NOMO-1 (cell line): Measurements from ENCODE around the gene RHBDL1.

Source experiments
- DNase-seq, 2 experiments: peaks; one replicate each; lab custom pipeline; 2025; ENCODE audit not compliant: unreplicated experiment in 2 of 2; lab: John Stamatoyannopoulos, UW

Gene RHBDL1

DNA sequence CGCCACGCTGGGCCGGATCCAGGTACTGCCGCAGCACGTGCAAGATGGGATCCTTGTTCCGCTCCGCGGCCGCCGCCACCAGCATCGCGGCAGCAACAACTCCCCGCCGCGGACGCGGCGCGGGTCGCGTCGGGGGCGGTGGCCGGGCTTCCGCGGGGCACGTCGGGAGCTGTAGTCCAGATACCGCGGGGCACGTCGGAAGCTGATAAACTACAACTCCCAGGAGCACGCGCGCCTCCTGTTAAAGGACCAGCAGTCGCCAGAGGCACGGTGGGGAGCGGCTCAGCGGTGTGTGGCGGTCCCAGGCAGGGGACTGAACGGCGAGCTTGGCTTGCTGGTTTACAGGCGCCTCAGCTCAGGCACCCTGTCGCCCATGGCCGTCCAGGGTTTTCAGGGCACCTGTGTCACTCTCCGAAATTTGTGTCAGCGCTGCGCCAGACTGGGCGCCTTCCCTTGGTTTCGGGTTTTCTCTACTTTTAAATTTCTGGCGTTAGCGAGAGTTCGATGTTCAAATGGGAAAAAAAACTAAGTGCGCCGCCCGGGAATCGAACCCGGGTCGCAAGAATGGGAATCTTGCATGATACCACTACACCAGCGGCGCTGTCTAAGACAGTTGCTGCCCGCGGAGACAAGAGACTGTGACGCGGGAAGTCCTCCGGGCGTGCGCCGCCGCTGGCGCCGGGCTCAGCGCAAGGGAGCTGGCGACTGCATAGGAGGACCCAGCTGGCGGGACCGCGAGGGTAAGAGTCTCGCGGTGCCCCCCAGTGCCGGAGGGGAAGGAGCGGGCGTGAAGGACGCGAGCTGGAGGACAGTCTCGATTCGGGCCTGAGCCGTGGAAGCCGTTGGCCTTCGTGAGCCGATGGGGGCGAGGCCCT is 39.0 kb upstream of the RHBDL1 start, which contains the start of gene METTL26:
Gene METTL26 (minus strand): TSS at position 100 of the 875 bp plus-strand sequence. CDS start 15 bp downstream, at position 85.
- peak; percentile 90 to 92 for DNase-seq

DNA sequence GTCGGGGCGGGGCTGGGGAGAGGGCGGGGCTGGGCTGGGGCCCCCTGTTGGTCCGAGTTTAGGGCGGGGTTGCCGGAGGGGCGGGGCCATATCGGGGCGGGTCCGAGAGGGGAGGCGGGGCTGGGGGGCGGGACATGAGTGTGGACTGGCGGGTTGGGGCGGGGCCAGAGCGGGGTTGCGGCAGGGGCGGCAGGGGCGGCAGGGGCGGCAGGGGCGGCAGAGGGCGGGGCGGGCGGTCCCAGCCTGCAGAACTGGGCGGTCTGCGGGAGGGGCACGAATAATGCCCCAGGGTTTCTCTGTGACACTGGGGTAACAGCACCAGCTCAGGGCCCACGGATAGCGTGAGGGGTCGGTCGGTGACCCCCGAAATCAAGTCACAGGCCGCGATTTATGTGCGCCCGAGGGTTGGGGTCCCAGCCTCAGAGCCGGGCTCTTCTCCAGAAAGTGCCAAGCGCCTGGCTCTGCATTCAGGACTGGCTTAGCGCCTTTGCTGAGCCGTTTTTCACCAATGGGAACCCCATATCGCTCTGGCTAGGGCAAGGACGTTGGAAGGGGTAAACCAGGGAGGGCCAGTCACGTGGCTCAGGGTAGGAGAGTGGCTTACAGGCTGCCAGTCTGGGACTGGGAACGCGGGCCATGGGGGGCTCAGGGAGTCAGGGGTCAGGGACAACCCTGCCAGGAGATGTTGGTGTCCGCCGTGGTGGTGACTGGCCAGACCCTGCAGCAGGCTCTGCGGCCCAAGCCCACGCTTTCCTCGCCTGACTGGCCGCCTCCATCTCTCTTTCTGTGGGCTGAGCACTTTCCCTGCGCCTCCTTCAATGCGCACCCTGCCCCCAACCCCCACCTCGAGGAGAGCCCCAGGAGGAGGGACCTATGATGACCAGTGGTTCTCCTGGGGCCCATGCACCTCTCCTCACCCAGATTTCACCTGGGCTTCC is 38.1 kb upstream of the RHBDL1 start:
- DNase-seq: peak in 1 of 2 experiments; percentile 16

DNA sequence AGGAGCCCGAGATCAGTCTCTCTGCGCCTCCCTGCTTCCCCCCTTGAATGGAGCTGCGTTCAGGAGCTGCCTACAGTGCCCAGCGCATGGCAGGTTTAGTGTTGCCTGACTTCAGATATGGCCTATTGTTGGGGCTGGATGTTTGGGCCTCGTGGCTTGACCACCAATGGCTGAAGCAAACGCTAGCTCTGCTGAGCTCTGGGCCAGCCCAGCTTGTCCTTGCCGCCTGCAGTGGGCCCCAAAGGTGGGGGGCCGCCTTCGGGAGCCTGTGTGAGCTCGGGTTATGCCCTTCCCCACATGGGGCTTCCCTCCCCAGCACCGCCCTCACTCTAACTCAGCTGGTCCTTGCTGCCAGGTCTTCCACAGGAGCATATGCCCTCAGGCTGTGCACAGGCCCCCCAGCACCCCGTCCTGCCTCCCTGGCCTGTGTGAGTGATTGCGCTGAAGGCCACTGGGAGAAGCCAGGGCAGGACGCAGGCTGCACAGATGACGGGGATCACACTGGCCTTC is 37.4 kb upstream of the RHBDL1 start:
- no peak for DNase-seq

DNA sequence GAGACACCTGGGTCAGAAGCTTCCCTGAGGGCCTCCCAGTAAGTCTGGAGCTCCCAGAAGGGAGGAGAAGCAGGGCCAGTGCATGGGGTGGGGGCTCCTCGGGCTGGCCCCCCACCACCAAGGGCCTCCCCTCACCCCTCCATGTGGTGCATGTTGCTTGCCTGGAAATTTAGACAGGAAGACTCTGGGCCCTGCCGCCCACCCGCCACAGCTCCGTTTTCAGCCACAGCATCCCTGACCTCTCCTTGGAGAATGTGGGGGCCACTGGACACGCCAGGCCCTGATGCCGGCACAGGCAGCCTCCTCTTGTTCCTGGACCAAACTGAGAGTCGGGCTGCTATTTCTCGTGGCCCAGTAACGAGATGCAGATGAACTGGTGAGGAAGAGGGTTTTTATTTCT is 36.6 kb upstream of the RHBDL1 start:
- DNase-seq: no peak

DNA sequence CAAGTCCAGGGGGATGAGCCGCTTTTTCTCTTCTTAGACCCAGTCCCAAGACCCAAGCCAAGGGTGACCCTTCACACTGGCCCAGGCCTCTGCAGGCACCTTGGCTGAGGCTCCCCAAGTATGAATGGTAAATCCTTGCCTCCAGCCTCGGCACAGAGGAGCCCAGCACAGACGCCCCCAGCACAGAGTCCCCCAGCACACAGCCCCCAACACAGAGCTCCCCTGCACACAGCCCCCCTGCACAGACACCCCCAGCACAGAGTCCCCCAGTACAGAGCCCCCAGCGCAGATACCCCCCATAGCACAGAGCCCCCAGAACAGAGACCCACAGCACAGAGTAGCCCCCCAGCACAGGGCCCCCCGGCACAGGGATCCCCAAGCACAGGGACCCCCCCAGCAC is 34.9 kb upstream of the RHBDL1 start:
- no peak for DNase-seq

DNA sequence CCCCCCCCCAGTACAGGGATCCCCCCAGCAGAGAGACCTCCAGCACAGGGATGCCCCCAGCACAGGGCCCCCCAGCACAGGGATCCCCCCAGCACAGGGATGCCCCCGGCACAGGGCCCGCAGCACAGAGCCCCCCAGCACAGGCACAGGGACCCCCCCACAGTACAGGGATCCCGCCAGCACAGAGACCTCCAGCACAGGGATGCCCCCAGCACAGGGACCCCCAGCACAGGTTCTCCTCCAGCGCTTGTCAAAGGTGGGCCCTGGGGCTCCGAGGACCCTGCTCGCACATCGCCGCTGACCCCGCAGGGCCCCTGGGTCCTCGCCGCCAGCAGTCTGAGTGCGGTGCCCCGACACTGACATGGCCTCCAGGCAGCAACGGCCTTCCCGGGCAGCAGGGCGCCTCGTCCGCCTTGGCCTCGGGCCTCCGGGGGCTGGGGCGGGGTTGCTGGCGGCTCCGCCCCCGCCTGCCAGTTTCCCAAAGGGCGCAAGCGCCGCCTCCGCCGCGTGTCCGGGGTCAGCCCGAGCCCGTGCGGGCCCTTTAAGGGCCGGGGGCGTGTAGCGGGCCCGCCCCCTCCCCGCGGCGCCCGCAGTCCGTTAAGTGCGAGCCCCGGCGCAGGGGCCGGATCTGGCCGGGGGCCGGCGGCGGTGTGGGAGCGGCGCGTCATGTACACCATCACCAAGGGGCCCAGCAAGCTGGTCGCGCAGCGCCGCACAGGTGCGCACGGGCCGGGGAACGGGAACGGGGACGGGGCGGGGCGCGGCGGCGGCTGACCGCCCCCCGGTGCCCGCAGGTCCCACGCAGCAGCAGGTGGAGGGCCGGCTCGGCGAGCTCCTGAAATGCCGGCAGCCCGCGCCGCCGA is 33.9 kb upstream of the RHBDL1 start, which contains the start of gene MCRIP2:
Gene MCRIP2 (plus strand): TSS at position 503 of the 863 bp plus-strand sequence. CDS start 164 bp downstream, at position 667.
- peak; percentile 65 to 91 for DNase-seq

DNA sequence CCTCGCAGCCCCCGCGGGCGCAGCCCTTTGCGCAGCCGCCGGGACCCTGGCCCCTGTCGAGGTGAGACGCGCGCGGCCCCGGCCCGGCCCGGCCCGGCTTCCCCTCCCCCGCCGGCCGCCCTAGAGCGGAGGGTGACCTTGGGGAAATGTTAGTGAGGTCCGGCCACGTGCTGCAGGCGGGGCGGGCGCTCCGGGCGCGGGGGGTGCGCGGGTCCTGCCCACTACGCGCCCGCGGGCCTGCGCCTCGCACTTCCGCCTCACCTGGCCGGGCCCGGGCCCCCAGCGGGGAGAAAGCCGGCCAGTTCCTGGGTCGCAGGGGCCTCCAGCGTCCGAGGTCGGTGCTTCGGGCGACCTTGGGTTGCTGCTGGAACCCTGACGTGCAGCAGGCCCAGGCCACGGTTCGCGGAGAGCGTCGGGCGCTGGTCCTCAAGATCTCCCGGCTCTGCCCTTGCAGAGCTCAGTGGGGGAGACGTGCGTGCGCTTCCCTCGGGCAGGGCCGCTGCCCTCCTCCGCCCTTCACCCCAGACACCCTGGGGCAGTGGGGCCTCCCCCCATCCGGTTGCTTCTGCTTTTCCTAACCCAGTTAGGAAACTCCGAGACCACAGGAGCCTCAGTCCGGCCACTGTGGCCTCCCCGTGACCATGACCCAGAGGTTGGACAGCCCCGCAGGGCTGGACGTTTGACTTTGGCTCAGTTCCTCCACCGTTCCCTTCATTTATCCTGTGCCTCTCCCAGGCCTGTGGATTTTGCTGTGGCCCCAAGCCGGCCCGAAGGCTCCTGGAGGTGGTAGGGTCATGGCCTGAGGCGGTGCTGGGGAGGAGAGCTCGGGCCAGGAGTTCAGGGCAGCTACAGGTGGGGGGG is 33.1 kb upstream of the RHBDL1 start:
- peak; percentile 31 to 56 for DNase-seq

DNA sequence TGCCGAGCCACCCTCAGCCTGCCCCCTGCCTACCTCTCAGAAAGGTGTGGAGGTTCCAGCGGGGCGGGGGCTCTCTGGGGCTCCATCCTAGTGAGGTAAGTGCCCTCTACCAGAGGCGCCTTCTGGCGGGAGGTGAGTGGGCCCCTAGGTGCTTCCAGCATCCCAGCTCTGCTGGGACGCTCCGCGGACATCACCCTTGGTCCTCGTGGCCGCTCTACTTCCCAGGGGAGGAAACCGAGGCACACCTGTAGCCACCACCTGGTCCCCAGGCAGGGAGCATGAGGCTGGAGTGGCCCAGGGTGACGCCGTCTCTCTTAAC is 32.5 kb upstream of the RHBDL1 start:
- DNase-seq: no peak

DNA sequence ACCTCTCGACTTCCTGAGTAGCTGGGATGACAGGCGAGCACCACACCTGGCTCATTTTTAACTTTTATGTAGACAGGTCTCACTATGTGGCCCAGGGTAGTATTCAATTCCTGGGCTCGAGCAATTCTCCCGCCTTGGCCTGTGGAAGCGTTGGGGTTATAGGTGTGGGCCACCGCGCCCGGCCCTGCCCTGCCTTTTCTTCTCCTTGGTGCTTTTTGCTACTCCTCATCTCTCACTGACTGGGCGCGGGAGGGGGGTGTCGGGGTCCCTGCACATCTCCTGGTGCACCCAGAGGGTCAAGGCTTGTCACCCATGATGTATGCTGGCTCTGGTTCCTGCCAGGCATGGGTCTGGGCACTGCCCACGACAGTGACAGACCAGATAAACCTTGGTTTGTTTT is 30.9 kb upstream of the RHBDL1 start:
- DNase-seq: no peak

DNA sequence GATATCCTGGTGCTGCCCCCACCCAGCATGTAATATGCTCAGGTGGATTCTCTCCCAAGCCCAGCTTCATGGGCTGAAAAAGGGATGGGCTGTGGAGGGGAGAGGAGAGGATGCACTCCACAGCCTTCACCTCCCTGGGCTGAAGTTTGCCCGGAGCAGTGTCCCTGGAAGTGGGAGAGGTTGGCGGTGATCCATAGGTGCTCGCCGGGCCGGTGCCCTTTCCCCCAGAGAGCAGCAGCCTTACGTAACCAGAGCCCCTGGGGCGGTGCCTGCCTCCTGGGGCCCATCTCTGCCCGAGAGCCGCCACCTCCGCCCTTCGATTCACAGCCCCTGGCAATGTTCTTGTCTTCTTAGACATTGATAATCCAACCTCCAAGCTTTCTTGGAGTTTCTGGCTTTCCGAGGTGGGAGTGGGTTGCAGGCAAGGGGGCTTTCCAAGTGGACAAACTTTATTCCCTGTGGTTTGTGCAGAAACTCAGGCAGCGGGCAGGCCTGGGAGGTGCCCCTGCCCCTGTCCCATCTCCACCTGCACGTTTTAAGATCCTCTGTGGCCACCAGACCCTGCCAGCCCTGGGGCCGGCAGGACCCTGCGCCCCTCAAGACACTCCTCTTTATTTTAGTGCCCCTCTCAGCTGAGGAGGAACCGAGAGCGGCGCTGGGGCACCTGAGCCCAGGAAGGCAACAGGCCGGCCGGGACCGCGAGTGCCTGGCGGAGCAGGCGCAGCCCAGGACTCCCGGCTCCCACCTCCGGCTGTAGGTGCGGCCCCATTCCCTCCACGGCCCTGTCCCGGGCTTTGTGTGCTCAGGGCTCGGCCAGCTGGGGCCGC is 29.4 kb upstream of the RHBDL1 start:
- no peak for DNase-seq

DNA sequence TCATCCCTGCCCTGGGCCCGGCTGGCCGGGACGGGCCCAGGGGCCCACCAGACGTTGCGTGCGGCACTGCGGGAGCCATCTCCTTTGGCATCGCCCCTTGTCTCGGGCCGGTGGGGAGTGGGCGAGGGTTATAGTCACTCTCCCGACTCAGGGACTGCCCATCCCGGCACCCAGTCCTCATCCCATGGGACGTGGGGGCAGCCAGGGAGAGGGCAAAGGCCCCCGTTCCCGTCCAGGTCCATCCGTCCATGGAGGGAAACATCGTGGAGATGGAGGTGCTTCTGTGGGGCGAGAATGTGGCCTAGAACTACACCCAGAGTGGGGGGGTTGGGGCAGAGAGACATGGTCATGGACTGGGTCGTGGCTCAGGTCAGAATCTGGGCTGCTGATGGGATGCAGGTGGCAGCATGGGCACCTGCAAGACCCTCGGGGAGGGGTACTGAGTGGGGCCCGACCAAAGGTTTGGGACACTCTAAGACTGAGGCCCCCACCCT is 28.7 kb upstream of the RHBDL1 start:
- no peak for DNase-seq

DNA sequence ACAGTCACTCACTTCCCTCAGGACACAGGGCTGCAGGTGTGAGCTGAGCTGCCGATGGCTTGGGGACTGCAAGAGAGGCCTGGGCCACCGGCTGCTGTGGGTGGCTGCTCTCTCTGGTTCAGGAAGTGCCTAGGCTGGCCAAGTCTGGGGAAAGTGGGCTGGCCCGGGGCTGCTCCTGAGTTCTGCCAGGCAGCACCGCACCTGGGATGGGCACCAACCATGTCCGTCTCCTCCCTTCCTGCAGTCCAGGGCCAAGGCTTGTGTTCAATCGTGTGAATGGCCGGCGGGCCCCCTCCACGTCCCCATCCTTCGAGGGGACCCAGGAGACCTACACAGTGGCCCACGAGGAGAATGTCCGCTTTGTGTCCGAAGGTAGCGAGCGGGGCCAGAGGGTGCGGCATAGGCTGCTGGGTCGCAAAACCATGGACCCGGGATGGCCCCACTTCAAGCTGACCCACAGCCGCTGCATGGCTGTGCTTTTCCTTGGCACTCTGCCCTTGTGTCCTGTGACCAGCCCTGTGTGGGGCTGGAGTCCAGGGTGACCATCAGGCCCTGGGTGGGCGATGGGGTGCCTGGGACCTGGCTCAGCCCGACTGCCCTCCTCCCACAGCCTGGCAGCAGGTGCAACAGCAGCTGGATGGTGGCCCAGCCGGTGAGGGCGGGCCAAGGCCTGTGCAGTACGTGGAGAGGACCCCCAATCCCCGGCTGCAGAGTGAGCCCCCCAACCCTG is 28.1 kb upstream of the RHBDL1 start:
- DNase-seq: no peak

DNA sequence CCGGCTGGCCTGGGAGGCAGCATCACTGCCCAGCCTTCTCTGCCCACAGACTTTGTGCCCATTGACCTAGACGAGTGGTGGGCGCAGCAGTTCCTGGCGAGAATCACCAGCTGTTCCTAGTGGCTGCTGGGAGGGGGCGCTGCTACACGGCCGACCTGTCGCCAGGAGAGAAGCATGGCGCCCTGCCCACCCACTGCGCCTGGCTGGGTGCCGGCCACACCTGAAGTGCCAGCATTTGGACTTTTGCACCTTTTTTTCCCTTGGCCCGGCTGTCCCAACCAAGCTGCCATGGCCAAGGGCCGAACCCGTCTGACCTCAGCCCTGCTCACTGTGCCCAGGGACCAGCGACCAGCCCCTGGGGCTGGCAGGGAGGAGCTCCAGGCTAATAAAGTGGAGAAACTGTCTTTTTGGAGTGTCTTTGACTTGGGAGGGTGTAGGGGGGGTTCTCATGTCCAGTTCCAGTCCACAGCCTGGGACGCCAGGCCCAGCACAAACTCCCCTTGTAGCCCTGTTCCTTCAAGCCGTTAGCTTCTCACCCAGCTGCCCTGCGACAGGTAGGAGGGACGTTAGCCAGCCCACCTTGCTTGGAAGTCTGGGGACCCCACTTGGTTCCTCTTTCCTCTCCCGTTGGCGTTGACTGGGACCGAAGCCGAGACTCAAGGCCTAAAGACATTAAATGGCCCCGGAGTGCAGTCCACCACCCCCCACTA is 27.2 kb upstream of the RHBDL1 start:
- peak; percentile 44 to 46 for DNase-seq

DNA sequence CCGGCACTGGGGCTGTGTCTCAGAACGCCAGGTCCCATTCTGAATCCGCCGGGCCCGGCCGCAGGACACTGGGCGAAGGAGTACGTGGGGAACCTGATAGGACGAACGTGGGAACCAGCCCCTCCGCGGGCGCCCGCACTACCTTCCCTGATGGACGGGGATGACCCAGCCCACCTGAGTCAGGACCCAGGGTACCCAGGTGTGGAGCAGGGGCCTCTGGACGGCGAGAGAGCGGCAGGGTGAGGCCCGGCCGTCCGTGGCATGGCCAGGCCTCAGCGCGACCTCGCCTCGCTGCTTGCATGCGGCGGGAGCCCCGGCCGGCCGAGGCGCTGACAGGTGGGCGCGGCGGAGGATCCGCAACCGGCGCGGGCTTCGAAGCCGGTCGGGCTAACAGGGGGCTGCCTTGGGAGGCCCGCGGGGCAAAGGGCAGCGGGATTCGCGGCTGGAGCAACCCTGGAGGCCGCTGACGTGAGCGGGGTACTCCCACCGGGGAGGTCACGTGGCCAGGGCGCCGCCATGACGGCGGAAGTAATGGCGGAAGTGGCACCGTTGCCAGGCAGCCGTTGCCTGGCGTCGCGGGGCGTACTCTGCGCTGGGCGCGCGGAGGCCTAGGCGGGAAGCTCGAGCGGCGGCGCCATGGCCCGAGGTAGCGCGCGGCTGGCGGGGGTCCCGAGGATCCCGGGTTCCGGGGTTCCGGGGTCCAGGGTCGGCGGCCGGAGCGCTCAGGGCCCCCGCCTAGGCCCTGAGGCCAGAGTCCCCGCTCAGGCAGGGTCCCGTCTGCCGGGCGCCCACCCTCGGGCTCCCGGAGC is 26.5 kb upstream of the RHBDL1 start, which contains the start of gene WDR90:
Gene WDR90 (plus strand): TSS at position 585 of the 809 bp plus-strand sequence. CDS start 52 bp downstream, at position 637.
- peak; percentile 90 to 91 for DNase-seq

DNA sequence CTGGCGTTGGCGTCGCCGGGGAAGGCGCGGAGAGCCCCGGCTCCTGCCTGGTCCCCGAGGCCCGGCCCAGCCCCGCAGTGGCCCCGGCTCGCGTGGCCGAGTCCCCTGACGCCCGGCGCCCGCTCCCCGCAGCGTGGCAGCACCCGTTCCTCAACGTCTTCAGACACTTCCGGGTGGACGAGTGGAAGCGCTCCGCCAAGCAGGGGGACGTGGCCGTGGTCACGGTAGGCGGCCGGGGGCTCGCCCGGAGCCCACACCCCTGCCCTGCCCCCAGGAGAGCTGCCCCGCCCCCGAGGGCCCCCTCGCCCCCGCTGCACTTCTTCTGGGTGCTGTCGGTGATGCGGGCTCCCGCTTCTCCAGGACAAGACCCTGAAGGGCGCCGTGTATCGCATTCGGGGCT is 25.8 kb upstream of the RHBDL1 start:
- no peak for DNase-seq

DNA sequence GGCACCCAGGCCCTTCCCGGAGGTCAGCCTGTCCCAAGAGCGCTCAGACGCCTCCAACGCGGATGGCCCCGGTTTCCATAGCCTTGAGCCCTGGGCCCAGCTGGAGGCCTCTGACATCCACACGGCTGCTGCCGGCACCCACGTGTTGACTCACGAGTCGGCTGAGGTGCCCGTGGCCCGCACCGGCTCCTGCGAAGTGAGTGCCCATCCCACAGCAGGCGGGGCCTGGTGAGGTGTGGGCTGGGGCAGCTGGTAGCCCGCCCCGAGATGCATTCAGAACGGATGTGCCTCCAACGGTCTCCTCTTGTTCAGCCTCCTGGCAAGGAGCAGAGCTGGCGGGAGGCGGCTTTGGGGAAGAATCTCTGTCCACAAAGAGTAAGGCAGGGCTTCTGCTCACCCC is 23.6 kb upstream of the RHBDL1 start:
- no peak for DNase-seq
